Liver (tissue), 9 donors: ENCODE data around the gene MPP3. TPM values are rescaled to one million over a fixed set of nuclear protein-coding genes. Genes with fewer than 3 reads are reported as not detected.

Source experiments
- DNase-seq: peaks from one replicate; pipeline ENCODE4 v3.0.0-alpha.2; 2017; ENCODE audit warnings: low spot score
- H3K27ac ChIP-seq, 2 donors: one replicate each; pipeline ENCODE4 v1.7.0; 2013; ENCODE audit warnings: inconsistent platforms in 2 of 2, low read length in 2 of 2, control low read depth in 1 of 2, low read depth in 1 of 2, mild to moderate bottlenecking in 1 of 2
- H3K27me3 ChIP-seq, 4 donors: one replicate each; pipeline versions ENCODE4 v1.6.1 to v1.7.0; 2013; ENCODE audit warnings: low read length in 3 of 4, inconsistent platforms in 1 of 4, mild to moderate bottlenecking in 1 of 4, moderate library complexity in 1 of 4; ENCODE audit not compliant: control insufficient read depth in 4 of 4, insufficient read depth in 4 of 4
- H3K36me3 ChIP-seq, 4 donors: one replicate each; pipeline versions ENCODE4 v1.6.1 to v1.7.0; 2013; ENCODE audit warnings: low read length in 3 of 4, mild to moderate bottlenecking in 3 of 4, low read depth in 1 of 4, moderate library complexity in 1 of 4; ENCODE audit not compliant: control insufficient read depth in 4 of 4, insufficient read depth in 3 of 4
- H3K4me1 ChIP-seq, 4 donors: one replicate each; pipeline versions ENCODE4 v1.6.1 to v1.7.0; 2013; ENCODE audit warnings: low read length in 3 of 4, mild to moderate bottlenecking in 3 of 4, moderate library complexity in 1 of 4; ENCODE audit not compliant: control insufficient read depth in 4 of 4, insufficient read depth in 4 of 4
- H3K4me3 ChIP-seq, 3 donors: one replicate each; pipeline versions ENCODE4 v1.6.1 to v1.7.0; 2013; ENCODE audit warnings: low read length in 3 of 3, control low read depth in 1 of 3, low read depth in 1 of 3, mild to moderate bottlenecking in 1 of 3
- H3K9ac ChIP-seq, 2 donors: one replicate each; pipeline ENCODE4 v1.7.0; 2013; ENCODE audit warnings: low read length in 2 of 2, mild to moderate bottlenecking in 2 of 2, moderate library complexity in 2 of 2, control low read depth in 1 of 2, low read depth in 1 of 2
- H3K9me3 ChIP-seq, 4 donors: one replicate each; pipeline versions ENCODE4 v1.6.1 to v1.7.0; 2013; ENCODE audit warnings: low read length in 3 of 4; ENCODE audit not compliant: control insufficient read depth in 4 of 4
- ATF3 ChIP-seq: IDR thresholded peaks from 2 replicates; pipeline ENCODE4 v1.6.1; 2016; ENCODE audit warnings: antibody characterized with exemption
- EGR1 ChIP-seq, 2 donors: IDR thresholded peaks; 2 replicates each; pipeline ENCODE4 v1.6.1; 2016 to 2018; ENCODE audit warnings: antibody characterized with exemption in 2 of 2, low read depth in 2 of 2
- FOXA1 ChIP-seq: IDR thresholded peaks from 2 replicates; pipeline ENCODE4 v1.6.1; 2016; ENCODE audit warnings: antibody characterized with exemption
- FOXA2 ChIP-seq: IDR thresholded peaks from 2 replicates; pipeline ENCODE4 v1.6.1; 2016; ENCODE audit warnings: antibody characterized with exemption
- GABPA ChIP-seq, 2 donors: IDR thresholded peaks in 1 of 2; conservative IDR thresholded peaks in 1 of 2; 2 replicates each; pipeline ENCODE4 v1.6.1; 2016; ENCODE audit warnings: antibody characterized with exemption in 2 of 2, mild to moderate bottlenecking in 1 of 2, moderate library complexity in 1 of 2
- HNF4G ChIP-seq: IDR thresholded peaks from 2 replicates; pipeline ENCODE4 v1.6.1; 2016; ENCODE audit warnings: antibody characterized with exemption
- JUND ChIP-seq, 2 donors: IDR thresholded peaks; 2 replicates each; pipeline ENCODE4 v1.6.1; 2016; ENCODE audit warnings: antibody characterized with exemption in 2 of 2
- MAX ChIP-seq: IDR thresholded peaks from 2 replicates; pipeline ENCODE4 v1.6.1; 2016; ENCODE audit warnings: antibody characterized with exemption
- NR2F2 ChIP-seq: IDR thresholded peaks from 2 replicates; pipeline ENCODE4 v1.6.1; 2016; ENCODE audit warnings: antibody characterized with exemption
- RAD21 ChIP-seq, 2 donors: IDR thresholded peaks; 2 replicates each; pipeline ENCODE4 v1.6.1; 2016; ENCODE audit warnings: antibody characterized with exemption in 2 of 2, mild to moderate bottlenecking in 2 of 2
- RXRA ChIP-seq, 2 donors: IDR thresholded peaks; 2 replicates each; pipeline ENCODE4 v1.6.1; 2017 to 2018; ENCODE audit warnings: antibody characterized with exemption in 2 of 2, mild to moderate bottlenecking in 1 of 2
- SP1 ChIP-seq: IDR thresholded peaks from 2 replicates; pipeline ENCODE4 v1.6.1; 2018; ENCODE audit warnings: antibody characterized with exemption, mild to moderate bottlenecking
- TAF1 ChIP-seq: conservative IDR thresholded peaks from 2 replicates; pipeline ENCODE4 v1.6.1; 2016; ENCODE audit warnings: antibody characterized with exemption, mild to moderate bottlenecking
- YY1 ChIP-seq: IDR thresholded peaks from 2 replicates; pipeline ENCODE4 v1.6.1; 2016; ENCODE audit warnings: antibody characterized with exemption, mild to moderate bottlenecking
- ZBTB33 ChIP-seq: IDR thresholded peaks from 2 replicates; pipeline ENCODE4 v1.6.1; 2016; ENCODE audit warnings: antibody characterized with exemption
- WGBS: extraction: QIAGEN DNeasy Blood & Tissue Kit; methylation state at CpG from one replicate; pipeline ENCODE4 v1.1.7; 2013; 5-methylcytosine and 5-hydroxymethylcytosine counted together
- polyA plus RNA-seq, 2 donors: library from polyadenylated mRNA; stranded (reverse) in 1 of 2; unstranded in 1 of 2; fragments of 200-250 nt in 1 of 2; fragments of >200 nt in 1 of 2; fragmentation: Nextera tagmentation in 1 of 2; extraction: Ambion mirVana in 1 of 2; gene quantifications; one replicate each; pipeline versions ENCODE4 v1.2.1 to v1.2.3, GENCODE V29; 2013 to 2015
- total RNA-seq, 2 donors: library from RNA; depleted of rRNA; stranded (reverse); fragments of >200 nt; gene quantifications; one replicate each; pipeline ENCODE4 v1.2.3, GENCODE V29; 2014
- TF ChIP-seq, protein P1 (sequence below): fragments of 150-350 bp; IDR thresholded peaks from 2 replicates; pipeline ENCODE4 v1.5.1; 2017; ENCODE audit warnings: improper control_type of control experiment, low read depth, low read length; ENCODE audit not compliant: missing input control
- TF ChIP-seq, protein P2 (sequence below): IDR thresholded peaks from 2 replicates; pipeline ENCODE4 v1.6.1; 2016; ENCODE audit warnings: antibody characterized with exemption, mild to moderate bottlenecking
- donor health status: healthy.
- donor health status: healthy.
- donor health status: healthy.
- donor health status: healthy.
- donor health status: healthy.

The MPP3 gene
- total and polyA plus RNA-seq, 4 donors = 0.23 to 1.3 (median 0.72) TPM

- Histone ChIP-seq H3K27me3 (no peaks in the 10 kb centered on the region), H3K36me3 (no peaks in the 10 kb centered on the region), H3K4me1 (peaks cover 0 to 14% (median 10%) of the 10 kb centered on the region in 4 donors), H3K4me3 (no peak overlapping the region), H3K9me3 (no peaks in the 10 kb centered on the region), H3K27ac (no peak overlapping the region), H3K9ac (no peak overlapping the region)
- 91% methylated on average over 8 of the region's 8 CpGs for WGBS
- DNase-seq = no peak
- TF ChIP-seq JUND (IDR thresholded peaks at IDR 0.05) = no peak
- no peak for TF ChIP-seq EGR1 (IDR thresholded peaks at IDR 0.05; ENCODE audit: low read depth in 2 of 2)
- TF ChIP-seq YY1 = no peak
- TF ChIP-seq HNF4G = no peak
- TF ChIP-seq RAD21 (IDR thresholded peaks at IDR 0.05) = no peak
- no peak for TF ChIP-seq FOXA2
- TF ChIP-seq GABPA (IDR thresholded peaks at IDR 0.05 in 1 of 2, conservative IDR thresholded peaks at IDR 0.05 in 1 of 2) = no peak
- no peak for TF ChIP-seq TAF1
- no peak for TF ChIP-seq ZBTB33
- no peak for TF ChIP-seq SP1
- TF ChIP-seq ATF3 = no peak
- TF ChIP-seq, protein P1, sequence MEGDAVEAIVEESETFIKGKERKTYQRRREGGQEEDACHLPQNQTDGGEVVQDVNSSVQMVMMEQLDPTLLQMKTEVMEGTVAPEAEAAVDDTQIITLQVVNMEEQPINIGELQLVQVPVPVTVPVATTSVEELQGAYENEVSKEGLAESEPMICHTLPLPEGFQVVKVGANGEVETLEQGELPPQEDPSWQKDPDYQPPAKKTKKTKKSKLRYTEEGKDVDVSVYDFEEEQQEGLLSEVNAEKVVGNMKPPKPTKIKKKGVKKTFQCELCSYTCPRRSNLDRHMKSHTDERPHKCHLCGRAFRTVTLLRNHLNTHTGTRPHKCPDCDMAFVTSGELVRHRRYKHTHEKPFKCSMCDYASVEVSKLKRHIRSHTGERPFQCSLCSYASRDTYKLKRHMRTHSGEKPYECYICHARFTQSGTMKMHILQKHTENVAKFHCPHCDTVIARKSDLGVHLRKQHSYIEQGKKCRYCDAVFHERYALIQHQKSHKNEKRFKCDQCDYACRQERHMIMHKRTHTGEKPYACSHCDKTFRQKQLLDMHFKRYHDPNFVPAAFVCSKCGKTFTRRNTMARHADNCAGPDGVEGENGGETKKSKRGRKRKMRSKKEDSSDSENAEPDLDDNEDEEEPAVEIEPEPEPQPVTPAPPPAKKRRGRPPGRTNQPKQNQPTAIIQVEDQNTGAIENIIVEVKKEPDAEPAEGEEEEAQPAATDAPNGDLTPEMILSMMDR = no peak
- TF ChIP-seq, protein P2, sequence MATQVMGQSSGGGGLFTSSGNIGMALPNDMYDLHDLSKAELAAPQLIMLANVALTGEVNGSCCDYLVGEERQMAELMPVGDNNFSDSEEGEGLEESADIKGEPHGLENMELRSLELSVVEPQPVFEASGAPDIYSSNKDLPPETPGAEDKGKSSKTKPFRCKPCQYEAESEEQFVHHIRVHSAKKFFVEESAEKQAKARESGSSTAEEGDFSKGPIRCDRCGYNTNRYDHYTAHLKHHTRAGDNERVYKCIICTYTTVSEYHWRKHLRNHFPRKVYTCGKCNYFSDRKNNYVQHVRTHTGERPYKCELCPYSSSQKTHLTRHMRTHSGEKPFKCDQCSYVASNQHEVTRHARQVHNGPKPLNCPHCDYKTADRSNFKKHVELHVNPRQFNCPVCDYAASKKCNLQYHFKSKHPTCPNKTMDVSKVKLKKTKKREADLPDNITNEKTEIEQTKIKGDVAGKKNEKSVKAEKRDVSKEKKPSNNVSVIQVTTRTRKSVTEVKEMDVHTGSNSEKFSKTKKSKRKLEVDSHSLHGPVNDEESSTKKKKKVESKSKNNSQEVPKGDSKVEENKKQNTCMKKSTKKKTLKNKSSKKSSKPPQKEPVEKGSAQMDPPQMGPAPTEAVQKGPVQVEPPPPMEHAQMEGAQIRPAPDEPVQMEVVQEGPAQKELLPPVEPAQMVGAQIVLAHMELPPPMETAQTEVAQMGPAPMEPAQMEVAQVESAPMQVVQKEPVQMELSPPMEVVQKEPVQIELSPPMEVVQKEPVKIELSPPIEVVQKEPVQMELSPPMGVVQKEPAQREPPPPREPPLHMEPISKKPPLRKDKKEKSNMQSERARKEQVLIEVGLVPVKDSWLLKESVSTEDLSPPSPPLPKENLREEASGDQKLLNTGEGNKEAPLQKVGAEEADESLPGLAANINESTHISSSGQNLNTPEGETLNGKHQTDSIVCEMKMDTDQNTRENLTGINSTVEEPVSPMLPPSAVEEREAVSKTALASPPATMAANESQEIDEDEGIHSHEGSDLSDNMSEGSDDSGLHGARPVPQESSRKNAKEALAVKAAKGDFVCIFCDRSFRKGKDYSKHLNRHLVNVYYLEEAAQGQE = no peak
- TF ChIP-seq NR2F2 = no peak
- TF ChIP-seq FOXA1 = no peak
- TF ChIP-seq RXRA (IDR thresholded peaks at IDR 0.05) = no peak
- no peak for TF ChIP-seq MAX
Observed at GRCh38 chr17:43831633-43832032, 1.3 kb downstream of the MPP3 start.
